OCI-LY3 (cell line): ENCODE results near the gene MGAT3.

Experiments
- EZH2phosphoT487 ChIP-seq: fragments of 200-600 bp; shearing (Covaris generic); IDR thresholded peaks from 2 replicates; pipeline ENCODE4 v1.6.1; 2018; ENCODE audit warnings: antibody characterized with exemption, mixed run types, low read depth
- TF ChIP-seq, protein P1 (sequence below): fragments of 200-600, 300-600 bp; sonication (generic); IDR thresholded peaks from 2 replicates; pipeline ENCODE4 v1.5.1; 2014; ENCODE audit warnings: antibody characterized with exemption, low read length, low read depth

DNA sequence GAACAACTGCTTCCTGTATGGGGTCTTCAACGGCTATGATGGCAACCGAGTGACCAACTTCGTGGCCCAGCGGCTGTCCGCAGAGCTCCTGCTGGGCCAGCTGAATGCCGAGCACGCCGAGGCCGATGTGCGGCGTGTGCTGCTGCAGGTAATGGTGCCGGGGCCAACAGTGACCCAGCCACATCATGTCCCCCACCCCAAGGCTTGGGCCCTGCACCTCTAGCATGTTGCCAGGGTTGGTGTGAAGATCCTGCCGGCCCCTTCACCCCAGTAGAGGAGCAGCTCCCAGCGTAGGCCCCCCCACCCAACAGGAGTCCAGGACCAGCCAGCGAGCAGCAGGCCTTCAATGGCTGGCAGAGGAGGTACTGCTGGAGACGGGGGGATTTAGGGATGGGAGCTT lies 41.3 kb upstream of the MGAT3 start:
- TF ChIP-seq, protein P1, sequence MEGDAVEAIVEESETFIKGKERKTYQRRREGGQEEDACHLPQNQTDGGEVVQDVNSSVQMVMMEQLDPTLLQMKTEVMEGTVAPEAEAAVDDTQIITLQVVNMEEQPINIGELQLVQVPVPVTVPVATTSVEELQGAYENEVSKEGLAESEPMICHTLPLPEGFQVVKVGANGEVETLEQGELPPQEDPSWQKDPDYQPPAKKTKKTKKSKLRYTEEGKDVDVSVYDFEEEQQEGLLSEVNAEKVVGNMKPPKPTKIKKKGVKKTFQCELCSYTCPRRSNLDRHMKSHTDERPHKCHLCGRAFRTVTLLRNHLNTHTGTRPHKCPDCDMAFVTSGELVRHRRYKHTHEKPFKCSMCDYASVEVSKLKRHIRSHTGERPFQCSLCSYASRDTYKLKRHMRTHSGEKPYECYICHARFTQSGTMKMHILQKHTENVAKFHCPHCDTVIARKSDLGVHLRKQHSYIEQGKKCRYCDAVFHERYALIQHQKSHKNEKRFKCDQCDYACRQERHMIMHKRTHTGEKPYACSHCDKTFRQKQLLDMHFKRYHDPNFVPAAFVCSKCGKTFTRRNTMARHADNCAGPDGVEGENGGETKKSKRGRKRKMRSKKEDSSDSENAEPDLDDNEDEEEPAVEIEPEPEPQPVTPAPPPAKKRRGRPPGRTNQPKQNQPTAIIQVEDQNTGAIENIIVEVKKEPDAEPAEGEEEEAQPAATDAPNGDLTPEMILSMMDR, result no peak
- TF ChIP-seq EZH2phosphoT487, result no peak
